Measurements from ENCODE around the gene VTI1A. TPM values are rescaled to one million over a fixed set of nuclear protein-coding genes. Genes with fewer than 3 reads are reported as not detected.

Gene VTI1A
- total and polyA plus RNA-seq, 2 of the 13 experiments (the other 11 are each of a cell fraction or from before 2014, with no cell fraction given), result 11.7 to 32.7 TPM

GRCh38 chr10:112678581-112678980 lies 231.6 kb downstream of the VTI1A start (continued):
- TF ChIP-seq SP2 (CRISPR knock-in tag; IDR thresholded peaks at IDR 0.05) (no peak), ZNF232 (CRISPR knock-in tag; IDR thresholded peaks at IDR 0.05; ENCODE audit: borderline replicate concordance) (no peak), ZNF639 (CRISPR knock-in tag; conservative IDR thresholded peaks at IDR 0.05) (0 out of 2 replicates have a peak, but pooled peaks have one; percentile 29), GTF3A (CRISPR knock-in tag; conservative IDR thresholded peaks at IDR 0.05) (no peak), CEBPG (CRISPR knock-in tag; IDR thresholded peaks at IDR 0.05) (peak; percentile 96), ARNT2 (CRISPR knock-in tag; IDR thresholded peaks at IDR 0.05; ENCODE audit: low read depth) (no peak), IRF1 (CRISPR knock-in tag; IDR thresholded peaks at IDR 0.05; ENCODE audit: low read depth) (no peak), CEBPB (IDR thresholded peaks at IDR 0.05; ENCODE audit: borderline replicate concordance, low read depth, low read length) (peak; percentile 84), KLF16 (CRISPR knock-in tag; IDR thresholded peaks at IDR 0.05) (peak in 1 of 2 experiments; percentile 47; a peak in 1 of 4 replicates), ZBTB37 (CRISPR knock-in tag; IDR thresholded peaks at IDR 0.05) (no peak), ZNF629 (CRISPR knock-in tag; conservative IDR thresholded peaks at IDR 0.05) (peak; percentile 27; the same call in 1 of the 2 replicates), CBX1 (IDR thresholded peaks at IDR 0.05; ENCODE audit: low read depth) (no peak), KDM5B (CRISPR knock-in tag; IDR thresholded peaks at IDR 0.05; ENCODE audit: borderline replicate concordance) (no peak), ZNF615 (CRISPR knock-in tag; IDR thresholded peaks at IDR 0.05; ENCODE audit: borderline replicate concordance) (no peak), ZNF598 (CRISPR knock-in tag; IDR thresholded peaks at IDR 0.05; ENCODE audit: borderline replicate concordance) (no peak), ZNF597 (CRISPR knock-in tag; IDR thresholded peaks at IDR 0.05) (no peak), ZNF101 (CRISPR knock-in tag; IDR thresholded peaks at IDR 0.05; ENCODE audit: borderline replicate concordance, low read depth) (no peak), CC2D1A (CRISPR knock-in tag; IDR thresholded peaks at IDR 0.05) (no peak), RNF2 (conservative IDR thresholded peaks at IDR 0.05; ENCODE audit: low read depth) (no peak), ATF2 (CRISPR knock-in tag; IDR thresholded peaks at IDR 0.05) (peak; percentile 85), ZNF749 (CRISPR knock-in tag; IDR thresholded peaks at IDR 0.05; ENCODE audit: borderline replicate concordance) (no peak), AGO1 (IDR thresholded peaks at IDR 0.05; ENCODE audit: low read depth, low read length, poor library complexity, severe bottlenecking) (no peak), ZNF558 (CRISPR knock-in tag; IDR thresholded peaks at IDR 0.05; ENCODE audit: borderline replicate concordance) (no peak), MIER2 (CRISPR knock-in tag; IDR thresholded peaks at IDR 0.05) (0 out of 2 replicates have a peak, but pooled peaks have one; percentile 37)

Data from HepG2 (cell line).